Stimulated activated CD4-positive, alpha-beta T cell treated with anti-CD3 and anti-CD28 coated beads, Interleukin-4, amount 100 ng/mL, for 1 hour (primary cell): ENCODE measurements around the gene PITPNB.

Source experiments
- DNase-seq: peaks from one replicate; pipeline ENCODE4 v3.0.0-alpha.2; 2020

PITPNB gene

GRCh38 chr22:27878541-27878940 lies 40.5 kb downstream of the PITPNB start:
- DNase-seq, result no peak

DNA sequence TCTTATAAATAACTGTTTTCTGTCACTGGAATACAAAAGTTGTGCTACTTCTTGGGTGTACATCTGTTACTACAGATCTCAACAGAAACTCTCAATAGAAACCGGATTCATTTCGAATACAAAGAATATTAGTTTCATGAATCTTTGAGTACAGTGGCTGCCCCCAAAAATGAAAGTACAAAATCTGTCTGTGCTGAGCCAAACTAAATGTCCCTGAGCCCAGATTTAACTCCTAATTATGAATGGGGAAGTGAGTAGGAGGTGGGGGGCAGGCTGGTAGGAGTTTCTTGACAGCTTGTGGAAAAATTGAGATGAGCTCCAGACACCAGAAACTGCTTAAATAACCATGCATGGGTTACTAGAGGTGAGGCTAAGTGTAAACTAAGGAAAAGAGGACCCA lies 41.6 kb downstream of the PITPNB start:
- no peak for DNase-seq

GRCh38 chr22:27876684-27877083 lies 42.4 kb downstream of the PITPNB start:
- no peak for DNase-seq

- no peak for DNase-seq
These were observed 43.1 kb downstream of the PITPNB start for GRCh38 chr22:27875951-27876350.

DNA sequence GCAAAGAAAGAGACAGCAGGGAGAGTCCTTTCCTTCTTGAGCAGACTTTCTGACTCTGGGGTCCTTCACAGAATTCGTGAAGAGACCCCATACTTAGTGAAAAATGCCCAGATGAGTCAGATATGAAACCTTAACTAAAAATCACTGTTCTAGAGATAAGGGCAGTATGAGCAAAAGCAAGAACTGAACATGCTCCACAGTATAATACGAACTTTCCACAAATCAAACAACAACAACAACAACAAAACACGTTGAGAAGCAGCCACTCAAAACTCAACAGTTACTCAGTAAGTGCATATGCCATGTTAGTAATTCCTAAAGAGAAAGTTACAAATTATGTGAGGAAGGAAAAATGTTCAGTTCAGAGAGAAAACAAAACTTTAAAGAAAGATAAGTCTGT lies 44.3 kb downstream of the PITPNB start:
- no peak for DNase-seq

DNA sequence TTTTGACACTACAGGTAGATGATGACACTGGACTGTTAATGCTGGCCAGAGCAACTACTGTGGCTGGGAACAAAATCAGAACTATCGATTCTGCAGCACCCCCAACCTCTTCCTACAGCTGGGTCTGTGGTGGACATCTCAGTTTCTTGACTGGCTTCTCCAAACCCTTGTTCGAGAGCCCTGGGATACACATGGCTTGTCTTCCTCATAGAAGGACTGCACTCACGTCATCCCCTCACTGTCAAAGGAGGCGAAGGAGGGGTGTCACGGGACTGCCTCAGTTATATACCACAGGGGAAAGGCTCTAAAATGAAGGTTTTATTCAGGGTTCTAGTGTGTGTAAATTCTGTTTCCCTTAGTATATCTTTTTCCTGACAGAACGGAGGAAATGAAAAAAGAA lies 44.9 kb downstream of the PITPNB start:
- no peak for DNase-seq

GRCh38 chr22:27873472-27873871 lies 45.6 kb downstream of the PITPNB start:
- no peak for DNase-seq

- no peak for DNase-seq
These were observed 46.6 kb downstream of the PITPNB start for GRCh38 chr22:27872488-27872887.

GRCh38 chr22:27871306-27872014 lies 47.6 kb downstream of the PITPNB start:
- DNase-seq, result no peak

DNA sequence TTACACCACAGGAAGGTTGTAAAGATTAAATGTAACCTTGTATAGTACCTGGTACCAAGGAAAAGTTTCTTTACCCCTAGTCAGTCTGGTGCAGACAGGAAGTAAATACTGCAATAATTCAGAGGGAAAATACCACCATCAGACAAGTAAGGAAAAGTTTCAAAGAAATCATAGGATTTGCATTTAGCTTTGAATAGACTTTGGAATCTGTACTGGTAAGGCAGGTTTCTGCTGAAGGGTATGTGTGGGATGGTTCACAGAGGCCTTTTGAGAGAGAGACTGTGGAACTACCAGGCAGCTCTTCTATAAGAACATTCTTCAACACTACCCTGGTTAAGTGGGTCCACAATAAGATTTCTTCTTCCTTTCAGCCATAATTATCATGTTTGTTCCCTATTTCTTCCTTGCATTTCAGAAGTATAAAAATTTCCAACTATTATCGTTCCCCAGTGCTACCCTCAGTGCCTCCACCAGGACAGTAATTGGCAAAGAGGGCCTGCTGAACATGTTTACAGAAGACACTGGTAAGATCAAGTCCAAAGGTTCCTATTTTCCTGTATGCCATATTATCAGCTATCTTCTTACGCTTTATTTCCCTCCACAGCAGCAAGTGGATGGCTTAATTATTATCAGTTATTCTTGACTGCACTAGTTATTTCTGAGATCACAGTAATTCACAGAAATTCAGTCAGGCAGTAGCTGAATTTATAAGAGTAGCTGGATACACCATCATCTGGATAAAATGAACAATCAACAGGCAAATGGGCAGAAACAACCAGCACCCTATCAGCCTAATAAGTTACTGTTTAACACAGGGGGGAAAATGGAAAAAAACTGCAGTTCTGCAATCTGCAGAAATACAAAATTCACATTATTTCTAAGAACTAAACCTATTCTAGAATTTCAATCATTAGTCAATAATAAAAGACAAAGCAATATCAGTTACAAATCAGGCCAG lies 48.5 kb downstream of the PITPNB start:
- no peak for DNase-seq

DNA sequence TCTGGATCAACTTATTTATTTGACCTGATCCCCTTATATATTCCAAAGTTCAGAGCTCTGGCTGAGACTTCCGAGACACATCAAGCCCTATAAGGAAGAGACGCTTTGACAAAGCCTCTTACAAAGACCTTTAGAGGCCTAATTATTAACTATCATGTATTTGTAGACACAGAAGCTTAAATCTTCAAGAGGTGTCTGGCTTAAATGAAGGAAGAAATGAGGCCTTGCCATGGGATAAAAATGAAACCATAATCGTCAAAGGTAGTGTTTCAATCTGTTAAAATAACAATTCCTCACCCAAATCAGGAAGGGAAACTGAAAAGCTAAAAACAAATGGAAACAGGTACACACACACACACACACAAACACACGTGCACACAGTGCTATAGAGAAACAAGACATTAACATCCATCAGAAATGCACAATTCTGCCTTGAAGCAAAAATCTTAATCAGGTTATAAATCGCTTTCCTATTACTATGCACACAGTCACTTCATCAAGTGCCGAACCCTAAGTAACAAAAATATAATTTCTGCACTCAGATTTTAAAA lies 50.2 kb downstream of the PITPNB start:
- DNase-seq, result no peak

- DNase-seq, result no peak
These were observed 50.9 kb downstream of the PITPNB start for GRCh38 chr22:27867953-27868731.

DNA sequence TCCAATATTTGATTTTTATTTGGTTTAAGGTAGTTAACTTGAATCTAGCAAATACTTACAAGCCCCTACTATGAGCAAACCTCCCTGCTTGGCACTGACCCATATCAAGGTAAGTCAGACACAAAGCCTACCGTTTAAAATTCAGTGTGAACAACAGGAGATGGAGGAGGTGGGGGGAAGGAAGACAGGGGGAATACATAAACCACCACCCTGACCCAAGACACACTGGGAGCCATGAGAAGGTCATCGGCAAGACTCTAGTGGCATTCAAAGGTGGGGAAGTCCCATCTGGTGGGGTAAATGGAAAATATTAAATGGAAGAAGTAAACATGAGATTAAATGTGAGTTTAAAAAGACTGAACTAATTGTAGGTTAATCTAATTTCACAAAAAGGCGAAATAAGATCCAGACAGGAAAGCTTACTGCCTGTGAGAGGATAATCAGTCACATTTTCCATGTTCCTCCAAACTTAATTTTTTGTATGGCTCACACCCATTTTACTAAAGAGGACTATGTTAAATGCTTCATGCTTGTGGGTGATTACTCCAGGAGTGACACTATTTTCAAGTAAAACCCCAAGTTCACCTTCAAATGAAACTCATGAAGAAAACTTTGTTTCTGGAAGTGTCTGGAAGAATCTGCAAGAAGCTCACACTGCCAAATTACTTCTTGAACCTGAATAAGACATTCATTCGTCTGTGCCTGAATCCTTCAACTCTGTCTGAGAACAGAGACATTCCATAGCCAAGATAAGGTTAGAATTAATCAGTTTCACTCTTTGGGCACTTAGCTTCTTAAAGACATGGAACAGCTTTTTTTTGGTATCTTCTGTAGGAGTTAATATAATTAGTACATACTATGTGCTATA lies 51.7 kb downstream of the PITPNB start:
- DNase-seq, result no peak

GRCh38 chr22:27866135-27867084 lies 52.6 kb downstream of the PITPNB start:
- DNase-seq, result no peak

GRCh38 chr22:27865496-27865895 lies 53.6 kb downstream of the PITPNB start:
- DNase-seq, result no peak

DNA sequence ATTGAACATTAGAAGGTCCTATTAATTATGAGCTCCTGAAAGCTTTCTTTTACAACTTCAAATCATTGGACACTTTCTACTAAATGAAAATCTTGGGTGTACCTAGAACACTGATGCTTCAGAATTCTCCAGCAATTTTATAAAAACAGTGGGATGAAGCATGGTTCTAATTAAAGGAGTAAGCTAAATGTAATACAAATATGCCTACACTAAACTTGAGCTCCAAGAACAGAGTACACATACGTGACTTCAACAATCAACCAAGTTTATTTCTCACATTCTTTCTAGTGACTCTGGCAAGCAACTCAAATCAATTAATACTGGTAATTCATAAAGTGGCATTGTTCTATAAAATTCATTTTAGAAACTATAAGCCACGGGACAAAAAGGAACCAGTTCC lies 55.5 kb downstream of the PITPNB start:
- no peak for DNase-seq

- DNase-seq, result no peak
These were observed 56.1 kb downstream of the PITPNB start for GRCh38 chr22:27863001-27863400.

DNA sequence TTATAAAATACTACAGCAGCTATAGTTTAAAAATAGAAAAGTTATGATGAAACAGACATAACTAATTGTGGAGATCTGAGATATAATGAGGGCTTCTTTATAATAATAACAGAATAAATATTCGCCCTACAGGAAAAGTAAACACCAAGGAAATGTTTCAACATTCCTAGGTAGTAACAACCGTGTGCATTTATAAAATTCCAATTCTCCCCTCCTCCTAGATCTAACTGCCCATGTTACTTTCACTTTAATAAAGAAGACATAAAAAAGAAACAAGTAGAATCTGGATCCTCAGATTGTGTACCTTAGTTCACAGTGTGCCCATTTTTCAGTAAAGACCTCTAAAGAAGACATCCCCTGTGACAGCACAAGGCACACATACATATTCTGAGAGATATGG lies 59.7 kb downstream of the PITPNB start:
- no peak for DNase-seq

GRCh38 chr22:27858626-27859025 lies 60.4 kb downstream of the PITPNB start:
- no peak for DNase-seq

DNA sequence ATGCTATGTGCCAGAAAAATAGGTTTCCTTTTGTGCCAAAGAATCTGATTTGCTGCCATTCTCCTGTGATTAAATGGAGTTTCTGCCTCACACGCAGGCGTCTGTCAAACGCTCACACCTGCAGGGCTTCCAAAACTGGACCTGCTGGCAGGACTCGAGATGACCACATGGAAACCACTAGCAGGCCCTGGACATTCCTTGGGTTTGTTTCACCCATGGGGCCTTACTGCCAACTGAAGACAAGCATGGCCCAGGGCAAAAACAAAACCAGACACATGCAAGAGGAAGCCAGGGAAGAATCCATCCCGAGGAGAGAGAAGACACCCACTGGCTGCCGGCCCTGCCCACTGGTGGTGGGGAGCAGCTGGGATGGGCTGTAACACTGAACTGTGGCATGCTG lies 61.6 kb downstream of the PITPNB start:
- DNase-seq, result no peak

DNA sequence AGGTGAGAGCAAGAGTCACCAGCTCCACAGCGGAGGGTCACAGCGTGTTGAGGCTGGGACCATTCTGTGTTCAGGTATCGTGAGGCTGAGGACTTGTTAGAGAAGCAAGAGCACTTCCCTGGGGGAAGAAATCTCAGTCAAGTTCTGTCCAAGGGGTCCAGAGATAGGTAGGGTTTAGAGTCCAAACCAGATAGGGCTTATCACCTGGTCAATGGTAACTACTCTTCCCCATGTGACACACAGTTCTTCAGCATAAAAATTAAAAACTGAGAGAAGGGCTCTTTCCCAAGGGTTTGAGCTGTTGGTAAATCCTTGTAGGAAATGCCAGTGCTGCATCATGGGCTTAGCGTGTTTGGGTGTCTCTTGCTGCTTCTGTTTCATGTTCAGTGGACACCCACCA lies 62.7 kb downstream of the PITPNB start:
- no peak for DNase-seq
